Left lung (tissue), 10 donors: ENCODE measurements around the gene ALK. TPM values are rescaled to one million over a fixed set of nuclear protein-coding genes. Genes with fewer than 3 reads are reported as not detected.
"Not testable (repeated sequence)": the region's sequence is repeated elsewhere in the genome, so short reads cannot be mapped to it uniquely, and the experiment has no call there.

Experiments used
- ATAC-seq: fragments of 200-7000 bp; cut with Tn5 transposase; one replicate; pipeline ENCODE4 v1.9.1; 2020; ENCODE audit warnings: moderate library complexity
- DNase-seq, 4 donors: peaks; one replicate each; pipeline ENCODE4 v3.0.0-alpha.2; 2013 to 2020
- H3K27ac ChIP-seq, 2 donors: fragments of 200-600 bp; sonication (generic) in 1 of 2; one replicate each; pipeline versions ENCODE4 v1.5.0 to v1.8.0; 2020 to 2021
- H3K27me3 ChIP-seq, 2 donors: fragments of 200-600 bp; sonication (generic) in 1 of 2; one replicate each; pipeline versions ENCODE4 v1.5.0 to v1.8.0; 2020 to 2021
- H3K36me3 ChIP-seq, 2 donors: fragments of 200-600 bp; sonication (generic) in 1 of 2; one replicate each; pipeline versions ENCODE4 v1.5.0 to v1.8.0; 2020 to 2021
- H3K4me1 ChIP-seq, 2 donors: fragments of 200-600 bp; one replicate each; pipeline ENCODE4 v1.8.0; 2021
- H3K4me3 ChIP-seq, 2 donors: fragments of 200-600 bp; sonication (generic) in 1 of 2; one replicate each; pipeline versions ENCODE4 v1.5.0 to v1.8.0; 2020 to 2021; ENCODE audit warnings: mild to moderate bottlenecking in 1 of 2
- H3K9me3 ChIP-seq, 2 donors: fragments of 200-600 bp; sonication (generic) in 1 of 2; one replicate each; pipeline versions ENCODE4 v1.5.0 to v1.8.0; 2020 to 2021
- intact Hi-C, 2 donors: fragments of 100-400 bp; cut with DNase I; formaldehyde crosslinking; loops; one replicate each; pipeline versions ENCODE4 v1.11.2 to v1.14.2; 2022
- polyA plus RNA-seq, 6 donors: library from polyadenylated mRNA; unstranded; fragments of 120-200 nt; gene quantifications; one replicate each; pipeline ENCODE4 v1.2.1, GENCODE V29; 2013; ENCODE audit not compliant: insufficient read length in 6 of 6
- total RNA-seq, 2 donors: library from RNA; stranded (reverse); fragmentation: NEBNext Ultra II Directional; extraction: Animal tissue kit (Norgen Biotek cat#: 25700); gene quantifications; one replicate each; pipeline ENCODE4 v1.2.1, GENCODE V29; 2021
- TF ChIP-seq, protein P1 (sequence below), 2 donors: fragments of 200-600 bp; sonication (generic) in 1 of 2; IDR thresholded peaks; one replicate each; pipeline versions ENCODE4 v1.5.0 to v1.8.0; 2021; ENCODE audit warnings: antibody characterized with exemption in 2 of 2
- donor health status: DM: no; HTN: yes; CAD: no.
- donor health status: DM: no; HTN: no; CAD: no.

Gene ALK
- total and polyA plus RNA-seq, 8 donors, result 0.06 to 0.70 (median 0.12) TPM; not detected in 2

DNA sequence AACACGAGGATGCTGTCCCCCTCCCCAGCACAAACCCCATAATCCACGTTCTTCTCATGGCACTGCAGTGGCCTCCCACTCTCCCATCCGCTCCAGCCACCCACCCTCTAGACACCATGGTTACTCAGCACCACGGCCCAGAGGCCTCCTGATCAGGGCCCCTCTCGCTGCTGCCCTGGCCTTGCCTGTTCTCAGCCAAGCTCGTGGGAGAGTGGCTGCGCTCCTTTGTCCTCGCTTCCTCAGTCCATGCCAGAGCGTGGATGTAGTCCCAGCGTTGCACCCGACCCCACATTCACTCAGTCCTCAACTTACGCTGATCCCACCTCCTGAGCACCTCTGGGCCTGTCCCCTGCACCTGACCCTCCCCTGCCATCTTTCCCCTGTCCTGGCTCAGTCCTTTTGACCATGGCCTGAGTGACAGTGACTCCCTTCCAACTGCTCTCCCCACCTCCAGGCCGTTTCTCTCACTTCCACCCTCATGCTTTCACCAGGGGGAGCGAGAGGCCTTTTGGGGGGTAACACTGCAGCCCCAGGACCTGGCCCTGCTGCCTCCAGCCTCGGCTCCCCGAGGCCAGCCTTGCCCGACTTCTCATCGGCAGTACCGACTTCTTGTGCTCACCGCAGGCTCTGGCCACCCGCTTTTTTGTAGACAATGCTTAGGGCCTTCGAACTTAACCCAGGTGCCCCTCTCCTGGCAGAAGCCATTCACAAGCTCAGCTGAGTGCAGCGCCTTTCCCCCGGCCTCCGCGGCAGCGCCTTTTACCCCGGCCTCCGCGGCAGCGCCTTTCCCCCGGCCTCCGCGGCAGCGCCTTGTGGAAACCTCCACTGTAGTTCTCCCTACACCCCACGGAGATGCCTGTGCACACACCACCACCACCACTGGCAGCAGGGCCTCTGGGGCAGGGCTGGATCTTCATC, 674.7 kb downstream of the ALK start:
- DNase-seq (no peak), ATAC-seq (no peak)
- Histone ChIP-seq H3K4me1 (no peaks in the 10 kb centered on the region), H3K9me3 (no peaks in the 10 kb centered on the region), H3K4me3 (no peak overlapping the region), H3K36me3 (no peaks in the 10 kb centered on the region), H3K27ac (no peak overlapping the region), H3K27me3 (peaks cover 0 to 7% of the 10 kb centered on the region in 2 donors)
- TF ChIP-seq, protein P1, sequence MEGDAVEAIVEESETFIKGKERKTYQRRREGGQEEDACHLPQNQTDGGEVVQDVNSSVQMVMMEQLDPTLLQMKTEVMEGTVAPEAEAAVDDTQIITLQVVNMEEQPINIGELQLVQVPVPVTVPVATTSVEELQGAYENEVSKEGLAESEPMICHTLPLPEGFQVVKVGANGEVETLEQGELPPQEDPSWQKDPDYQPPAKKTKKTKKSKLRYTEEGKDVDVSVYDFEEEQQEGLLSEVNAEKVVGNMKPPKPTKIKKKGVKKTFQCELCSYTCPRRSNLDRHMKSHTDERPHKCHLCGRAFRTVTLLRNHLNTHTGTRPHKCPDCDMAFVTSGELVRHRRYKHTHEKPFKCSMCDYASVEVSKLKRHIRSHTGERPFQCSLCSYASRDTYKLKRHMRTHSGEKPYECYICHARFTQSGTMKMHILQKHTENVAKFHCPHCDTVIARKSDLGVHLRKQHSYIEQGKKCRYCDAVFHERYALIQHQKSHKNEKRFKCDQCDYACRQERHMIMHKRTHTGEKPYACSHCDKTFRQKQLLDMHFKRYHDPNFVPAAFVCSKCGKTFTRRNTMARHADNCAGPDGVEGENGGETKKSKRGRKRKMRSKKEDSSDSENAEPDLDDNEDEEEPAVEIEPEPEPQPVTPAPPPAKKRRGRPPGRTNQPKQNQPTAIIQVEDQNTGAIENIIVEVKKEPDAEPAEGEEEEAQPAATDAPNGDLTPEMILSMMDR (IDR thresholded peaks at IDR 0.05), result no peak
- intact Hi-C loops, result no loop called here

- no peak overlapping the region for H3K27ac ChIP-seq
- no peak for DNase-seq
- H3K27me3 ChIP-seq, result peaks cover 0 to 15% of the 10 kb centered on the region in 2 donors
- H3K4me3 ChIP-seq, result no peak overlapping the region
- H3K4me1 ChIP-seq, result no peaks in the 10 kb centered on the region
- ATAC-seq, result no peak
- intact Hi-C loops, result no loop called here
- H3K36me3 ChIP-seq, result no peaks in the 10 kb centered on the region
- TF ChIP-seq, protein P1 (IDR thresholded peaks at IDR 0.05), result no peak
- H3K9me3 ChIP-seq, result no peaks in the 10 kb centered on the region
Measured at GRCh38 chr2:29245742-29246382, 675.5 kb downstream of the ALK start.

DNA sequence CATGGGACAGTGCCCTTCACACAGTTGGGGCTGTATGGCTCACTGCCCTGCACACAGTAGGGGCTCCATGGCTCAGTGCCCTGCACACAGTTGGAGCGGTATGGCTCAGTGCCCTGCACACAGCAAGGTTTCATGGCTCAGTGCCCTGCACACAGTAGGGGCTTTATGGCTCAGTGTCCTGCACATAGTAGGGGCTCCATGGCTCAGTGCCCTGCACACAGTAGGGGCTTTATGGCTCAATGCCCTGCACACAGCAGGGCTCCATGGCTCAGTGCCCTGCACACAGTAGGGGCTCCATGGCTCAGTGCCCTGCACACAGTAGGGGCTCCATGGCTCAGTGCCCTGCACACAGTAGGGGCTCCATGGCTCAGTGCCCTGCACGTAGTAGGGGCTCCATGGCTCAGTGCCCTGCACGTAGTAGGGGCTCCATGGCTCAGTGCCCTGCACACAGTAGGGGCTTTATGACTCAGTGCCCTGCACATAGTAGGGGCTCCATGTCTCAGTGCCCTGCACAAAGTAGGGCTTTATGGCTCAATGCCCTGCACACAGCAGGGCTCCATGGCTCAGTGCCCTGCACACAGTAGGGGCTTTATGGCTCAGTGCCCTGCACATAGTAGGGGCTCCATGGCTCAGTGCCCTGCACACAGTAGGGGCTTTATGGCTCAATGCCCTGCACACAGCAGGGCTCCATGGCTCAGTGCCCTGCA, 676.2 kb downstream of the ALK start:
- H3K27me3 ChIP-seq, result peaks cover 0 to 18% of the 10 kb centered on the region in 2 donors
- intact Hi-C loops, ATAC-seq, H3K27ac ChIP-seq, H3K9me3 ChIP-seq, H3K36me3 ChIP-seq, H3K4me1 ChIP-seq, H3K4me3 ChIP-seq, DNase-seq: not testable (repeated sequence)

DNA sequence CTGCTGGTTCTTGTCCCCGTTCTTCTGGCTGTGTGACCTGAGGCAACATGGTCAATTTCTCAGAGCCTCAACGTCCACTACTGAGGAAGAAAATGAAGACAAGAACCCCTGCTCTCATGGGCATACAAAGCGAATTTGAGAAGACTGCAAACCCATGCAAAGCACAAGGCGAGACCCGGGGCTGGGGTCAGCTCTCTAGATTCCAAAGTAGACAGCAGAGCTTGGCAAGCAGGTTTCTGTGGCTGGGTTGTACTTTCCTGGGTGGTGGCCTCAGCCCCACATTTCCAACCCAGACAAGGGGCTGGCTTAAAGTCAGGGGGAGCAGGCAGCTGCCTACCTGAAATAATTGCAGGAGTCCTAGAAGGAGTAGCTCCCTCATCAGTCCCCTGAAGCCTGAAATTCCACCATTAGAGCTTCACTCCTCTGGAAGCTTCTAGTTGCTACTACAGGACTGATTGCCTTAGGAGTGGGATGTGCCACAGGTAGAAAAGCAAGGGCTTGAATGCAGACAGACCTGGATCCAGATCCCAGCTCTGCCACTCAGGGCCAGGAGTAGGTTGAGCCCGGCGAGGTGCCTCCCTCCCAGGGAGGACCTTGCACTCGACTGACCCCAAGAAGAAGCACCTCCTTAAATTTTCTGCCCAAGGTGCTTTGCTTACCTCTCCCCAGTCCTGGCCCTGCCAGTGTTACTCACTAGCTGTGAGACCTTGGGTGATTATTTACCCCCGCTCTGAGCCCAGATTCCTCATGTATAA, 678.6 kb downstream of the ALK start:
- DNase-seq, result no peak
- no peaks in the 10 kb centered on the region for H3K9me3 ChIP-seq
- no peaks in the 10 kb centered on the region for H3K36me3 ChIP-seq
- no peak for ATAC-seq
- peaks cover 0 to 32% of the 10 kb centered on the region in 2 donors for H3K27me3 ChIP-seq
- TF ChIP-seq, protein P1 (IDR thresholded peaks at IDR 0.05), result no peak
- H3K4me3 ChIP-seq, result no peak overlapping the region
- intact Hi-C loops, result no loop called here
- H3K4me1 ChIP-seq, result no peaks in the 10 kb centered on the region
- H3K27ac ChIP-seq, result no peak overlapping the region

GRCh38 chr2:29241955-29242565, 679.3 kb downstream of the ALK start:
- ATAC-seq (no peak), DNase-seq (no peak)
- no peak overlapping the region for H3K27ac ChIP-seq
- H3K27me3 ChIP-seq, result peaks cover 0 to 34% of the 10 kb centered on the region in 2 donors
- no peak overlapping the region for H3K4me3 ChIP-seq
- H3K9me3 ChIP-seq, result no peaks in the 10 kb centered on the region
- no peaks in the 10 kb centered on the region for H3K36me3 ChIP-seq
- intact Hi-C loops, result no loop called here
- H3K4me1 ChIP-seq, result no peaks in the 10 kb centered on the region
- TF ChIP-seq, protein P1 (IDR thresholded peaks at IDR 0.05), result no peak
